IPS-15b (cell line): Measurements from ENCODE around the gene KCTD2.

ENCODE experiments used
- H3K27me3 ChIP-seq: one replicate; pipeline ENCODE4 v1.6.1; 2013; ENCODE audit warnings: low read length; ENCODE audit not compliant: control insufficient read depth, insufficient read depth
- H3K36me3 ChIP-seq: one replicate; pipeline ENCODE4 v1.6.1; 2013; ENCODE audit warnings: low read length; ENCODE audit not compliant: control insufficient read depth, insufficient read depth
- H3K4me1 ChIP-seq: one replicate; pipeline ENCODE4 v1.6.1; 2013; ENCODE audit warnings: mild to moderate bottlenecking, low read length; ENCODE audit not compliant: control insufficient read depth, insufficient read depth
- H3K4me3 ChIP-seq: one replicate; pipeline ENCODE4 v1.5.1; 2013; ENCODE audit warnings: low read depth, low read length
- H3K9ac ChIP-seq: one replicate; pipeline ENCODE4 v1.6.1; 2013; ENCODE audit warnings: low read depth, mild to moderate bottlenecking, low read length
- H3K9me3 ChIP-seq: one replicate; pipeline ENCODE4 v1.6.1; 2013; ENCODE audit warnings: mild to moderate bottlenecking, low read length; ENCODE audit not compliant: control insufficient read depth, insufficient read depth

Gene KCTD2

GRCh38 chr17:75009139-75009724 is 37.8 kb upstream of the KCTD2 start:
- H3K9me3 ChIP-seq = no peaks in the 10 kb centered on the region
- H3K4me1 ChIP-seq = peaks cover 9% of the 10 kb centered on the region
- no peak overlapping the region for H3K4me3 ChIP-seq

GRCh38 chr17:75010683-75011400 is 36.2 kb upstream of the KCTD2 start:
- Histone ChIP-seq H3K9me3 (no peaks in the 10 kb centered on the region), H3K4me3 (no peak overlapping the region), H3K36me3 (no peaks in the 10 kb centered on the region), H3K27me3 (no peaks in the 10 kb centered on the region), H3K9ac (no peak overlapping the region), H3K4me1 (peaks cover 9% of the 10 kb centered on the region)

More at GRCh38 chr17:75009139-75009724, 37.8 kb upstream of the KCTD2 start:
- Histone ChIP-seq H3K36me3 (no peaks in the 10 kb centered on the region), H3K27me3 (no peaks in the 10 kb centered on the region), H3K9ac (no peak overlapping the region)

GRCh38 chr17:75011401-75012095 is 35.5 kb upstream of the KCTD2 start:
- no peaks in the 10 kb centered on the region for H3K27me3 ChIP-seq
- H3K4me3 ChIP-seq = peak overlapping the region; percentile 47
- H3K9ac ChIP-seq = peak overlapping the region; percentile 51
- H3K4me1 ChIP-seq = peaks cover 9% of the 10 kb centered on the region
- no peaks in the 10 kb centered on the region for H3K36me3 ChIP-seq
- no peaks in the 10 kb centered on the region for H3K9me3 ChIP-seq

GRCh38 chr17:75012096-75012345 is 35.0 kb upstream of the KCTD2 start:
- Histone ChIP-seq H3K4me1 (peaks cover 9% of the 10 kb centered on the region), H3K4me3 (peak overlapping the region; percentile 47), H3K36me3 (no peaks in the 10 kb centered on the region), H3K9me3 (no peaks in the 10 kb centered on the region), H3K27me3 (no peaks in the 10 kb centered on the region), H3K9ac (peak overlapping the region; percentile 51)

- no peaks in the 10 kb centered on the region for H3K27me3 ChIP-seq
- peak within 1 kb of the TSS; percentile 79 for H3K9ac ChIP-seq
- no peaks in the 10 kb centered on the region for H3K36me3 ChIP-seq
- peak within 1 kb of the TSS; percentile 95 for H3K4me3 ChIP-seq
- H3K4me1 ChIP-seq = peaks cover 9% of the 10 kb centered on the region
- no peaks in the 10 kb centered on the region for H3K9me3 ChIP-seq
Observed at GRCh38 chr17:75012346-75013091, 34.5 kb upstream of the KCTD2 start, which contains the start of gene MRPL58. Gene MRPL58, plus strand, starts transcription at chr17:75012670. Its CDS starts 17 bp downstream, at chr17:75012687.

- no peaks in the 10 kb centered on the region for H3K9me3 ChIP-seq
- H3K4me3 ChIP-seq = peak overlapping the region; percentile 95
Observed at GRCh38 chr17:75013092-75013559, 33.9 kb upstream of the KCTD2 start.

GRCh38 chr17:75019146-75019545 is 27.9 kb upstream of the KCTD2 start:
- no peaks in the 10 kb centered on the region for H3K27me3 ChIP-seq
- no peaks in the 10 kb centered on the region for H3K9me3 ChIP-seq
- peaks cover 18% of the 10 kb centered on the region for H3K36me3 ChIP-seq
- H3K4me1 ChIP-seq = no peaks in the 10 kb centered on the region
- H3K9ac ChIP-seq = no peak overlapping the region
- no peak overlapping the region for H3K4me3 ChIP-seq

More at GRCh38 chr17:75013092-75013559, 33.9 kb upstream of the KCTD2 start:
- Histone ChIP-seq H3K9ac (peak overlapping the region; percentile 79), H3K4me1 (peaks cover 9% of the 10 kb centered on the region), H3K27me3 (no peaks in the 10 kb centered on the region), H3K36me3 (no peaks in the 10 kb centered on the region)

GRCh38 chr17:75019710-75020109 is 27.3 kb upstream of the KCTD2 start:
- Histone ChIP-seq H3K4me3 (no peak overlapping the region), H3K4me1 (no peaks in the 10 kb centered on the region), H3K36me3 (peaks cover 18% of the 10 kb centered on the region), H3K9me3 (no peaks in the 10 kb centered on the region), H3K27me3 (no peaks in the 10 kb centered on the region), H3K9ac (no peak overlapping the region)

GRCh38 chr17:75020331-75021110 is 26.5 kb upstream of the KCTD2 start:
- Histone ChIP-seq H3K4me1 (no peaks in the 10 kb centered on the region), H3K27me3 (no peaks in the 10 kb centered on the region), H3K4me3 (no peak overlapping the region), H3K9ac (no peak overlapping the region), H3K9me3 (no peaks in the 10 kb centered on the region), H3K36me3 (peaks cover 18% of the 10 kb centered on the region)

- no peak overlapping the region for H3K9ac ChIP-seq
- H3K4me1 ChIP-seq = no peaks in the 10 kb centered on the region
- H3K4me3 ChIP-seq = no peak overlapping the region
- peaks cover 18% of the 10 kb centered on the region for H3K36me3 ChIP-seq
- H3K27me3 ChIP-seq = no peaks in the 10 kb centered on the region
- H3K9me3 ChIP-seq = no peaks in the 10 kb centered on the region
Observed at GRCh38 chr17:75024686-75025397, 22.2 kb upstream of the KCTD2 start.
